Left hindlimb (tissue), 1 donor: ENCODE data around the gene CHGA.

Source experiments
- DNase-seq: peaks from one replicate; pipeline ENCODE4 v3.0.0-alpha.2; 2018

CHGA gene

DNA sequence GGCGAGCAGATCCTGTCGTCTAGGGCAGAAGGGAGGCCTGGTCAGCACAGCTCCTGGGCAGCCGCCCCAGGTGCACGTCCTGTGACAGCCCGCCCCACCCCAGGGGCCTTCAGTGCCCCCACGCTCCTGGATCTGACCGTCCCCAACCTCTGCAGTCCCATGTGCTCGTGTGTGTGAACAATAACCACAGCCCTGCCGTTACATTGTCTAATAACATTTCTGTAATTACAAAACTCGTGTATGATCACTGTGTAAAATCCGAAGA, 39.8 kb downstream of the CHGA start:
- DNase-seq: no peak

DNA sequence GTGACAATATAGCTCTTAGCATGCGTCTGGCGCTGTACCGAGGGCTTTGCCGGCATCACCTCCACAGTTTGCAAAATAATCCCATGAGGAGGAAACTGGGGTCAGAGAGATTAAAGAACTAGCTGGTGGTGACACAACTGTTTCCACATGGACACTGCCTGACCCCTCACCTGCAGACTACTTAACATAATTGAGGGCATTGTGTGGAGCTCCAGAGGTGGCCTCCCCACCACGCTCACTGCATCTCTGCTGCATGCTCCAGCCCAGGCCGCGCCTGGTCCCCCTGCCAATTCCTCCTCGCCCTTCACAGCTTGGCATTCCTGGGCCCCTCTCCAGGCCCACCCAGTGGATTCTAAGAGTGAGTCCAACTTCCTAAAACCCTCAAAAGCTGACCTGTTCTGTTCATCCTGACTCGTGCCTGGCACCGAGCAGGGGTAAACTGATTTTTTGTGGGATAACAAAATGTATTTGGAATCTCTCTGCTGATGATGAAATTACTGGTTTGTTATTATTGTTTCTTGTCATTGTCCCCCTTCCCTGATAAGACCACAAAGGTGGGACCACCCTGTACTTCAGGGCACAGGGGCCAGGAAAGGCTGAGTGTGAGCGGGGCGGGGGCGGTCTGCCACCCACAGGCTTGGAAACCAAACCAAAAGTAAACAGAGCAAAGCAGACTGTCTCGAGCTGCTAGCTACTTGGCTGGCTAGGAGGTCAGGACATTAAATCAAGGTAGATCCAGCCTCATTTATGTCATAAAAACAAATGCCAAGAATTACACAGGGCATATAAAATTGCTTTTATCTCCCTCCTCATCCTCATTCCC, 40.6 kb downstream of the CHGA start:
- DNase-seq: no peak

GRCh38 chr14:92964124-92965109, 41.5 kb downstream of the CHGA start:
- no peak for DNase-seq

DNA sequence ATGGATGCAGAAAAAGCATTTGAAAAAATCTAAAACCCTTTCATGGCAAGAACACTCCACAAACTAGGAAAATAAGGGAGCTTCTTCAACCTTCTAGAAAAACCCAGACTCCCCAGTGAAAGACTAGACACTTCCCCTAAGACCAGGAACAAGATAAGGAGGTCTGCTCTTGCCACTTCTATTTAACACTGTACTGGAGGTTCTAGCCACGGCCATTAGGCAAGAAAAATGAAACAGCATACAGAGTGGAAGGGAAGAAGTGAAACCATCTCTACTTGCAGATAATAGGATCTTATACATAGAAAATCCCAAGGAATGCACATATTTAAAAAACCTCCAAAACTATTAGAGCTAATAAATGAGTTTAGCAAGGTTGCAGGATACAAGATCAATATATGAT, 42.3 kb downstream of the CHGA start:
- DNase-seq: no peak

DNA sequence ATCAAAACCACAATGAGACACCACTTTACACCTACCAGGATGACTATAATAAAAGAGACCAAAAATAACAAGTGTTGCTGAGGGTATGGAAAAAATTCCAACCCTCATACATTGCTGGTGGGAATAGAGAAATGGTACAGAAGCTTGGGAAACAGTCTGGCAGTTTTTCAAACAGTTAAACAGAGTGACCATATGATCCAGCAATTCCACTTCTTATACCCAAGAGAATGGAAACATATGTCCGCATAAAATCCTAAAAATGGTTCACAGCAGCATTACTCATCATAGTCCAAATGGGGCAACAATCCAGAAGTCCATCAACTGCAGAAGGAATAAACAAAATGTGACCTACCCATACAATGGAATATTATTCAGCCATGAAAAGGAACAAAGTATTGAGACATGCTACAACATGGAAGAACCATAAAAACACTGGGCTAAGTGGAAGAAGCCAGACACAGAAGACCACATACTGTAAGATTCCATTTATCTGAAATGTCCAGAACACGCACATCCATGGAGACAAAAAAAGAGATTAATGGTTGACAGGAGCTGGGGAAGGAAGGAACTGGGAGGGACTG, 44.5 kb downstream of the CHGA start:
- DNase-seq: no peak

DNA sequence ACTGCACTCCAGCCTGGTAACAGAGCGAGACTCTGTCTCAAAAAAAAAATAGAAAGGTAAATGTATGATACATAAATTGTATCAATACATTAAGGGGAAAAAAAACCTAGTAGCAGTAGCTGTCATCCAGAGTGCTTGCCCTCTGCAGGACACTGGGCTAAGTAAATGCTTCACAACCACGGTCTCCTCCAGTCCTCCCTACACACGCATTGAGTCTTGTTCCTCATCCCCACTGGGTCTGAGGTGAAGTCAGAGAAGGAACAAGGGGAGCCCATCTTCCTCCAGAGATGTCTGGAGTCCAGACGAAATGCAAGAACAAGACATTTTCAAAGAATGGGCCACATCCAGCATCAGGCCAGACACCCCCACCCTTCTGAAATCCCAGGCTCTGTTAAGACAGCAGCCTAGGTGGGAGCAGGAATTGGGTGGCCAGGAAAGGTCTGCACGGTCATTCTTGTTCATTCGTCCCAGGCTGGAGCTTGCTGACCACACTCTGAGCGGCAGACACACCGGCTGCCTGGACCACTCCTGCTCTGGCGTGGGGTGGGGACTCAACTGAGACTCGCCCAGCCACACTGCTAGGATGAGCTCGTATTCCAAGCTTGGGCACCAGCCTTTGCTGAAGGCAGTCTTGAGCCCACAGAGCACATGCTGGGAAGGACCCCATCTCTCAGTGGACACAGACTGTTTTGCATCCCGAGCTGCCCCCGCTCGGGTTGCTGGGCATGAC, 45.5 kb downstream of the CHGA start:
- no peak for DNase-seq

- no peak for DNase-seq
Observed at GRCh38 chr14:92969430-92969829, 46.5 kb downstream of the CHGA start.

GRCh38 chr14:92969871-92970270, 46.9 kb downstream of the CHGA start:
- no peak for DNase-seq

DNA sequence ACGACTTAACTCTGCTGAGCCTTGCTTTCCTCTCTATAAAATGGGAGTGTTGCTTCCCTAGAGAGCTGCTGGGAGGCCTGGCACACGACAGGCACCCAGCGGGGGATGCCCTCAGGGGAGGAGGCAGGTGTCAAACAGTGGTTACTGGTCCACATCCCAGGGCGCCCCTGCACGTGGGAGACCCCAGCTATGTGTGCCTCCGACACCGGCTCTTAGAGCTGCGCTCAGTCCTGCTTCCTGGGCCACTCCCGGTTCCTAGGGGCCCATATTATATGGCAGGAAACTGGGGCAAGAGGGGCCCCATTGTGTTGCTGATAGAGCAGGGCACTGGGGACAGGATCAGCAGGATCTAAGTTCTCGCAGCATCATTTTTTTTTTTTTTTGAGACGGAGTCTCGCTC, 47.3 kb downstream of the CHGA start:
- DNase-seq: no peak

DNA sequence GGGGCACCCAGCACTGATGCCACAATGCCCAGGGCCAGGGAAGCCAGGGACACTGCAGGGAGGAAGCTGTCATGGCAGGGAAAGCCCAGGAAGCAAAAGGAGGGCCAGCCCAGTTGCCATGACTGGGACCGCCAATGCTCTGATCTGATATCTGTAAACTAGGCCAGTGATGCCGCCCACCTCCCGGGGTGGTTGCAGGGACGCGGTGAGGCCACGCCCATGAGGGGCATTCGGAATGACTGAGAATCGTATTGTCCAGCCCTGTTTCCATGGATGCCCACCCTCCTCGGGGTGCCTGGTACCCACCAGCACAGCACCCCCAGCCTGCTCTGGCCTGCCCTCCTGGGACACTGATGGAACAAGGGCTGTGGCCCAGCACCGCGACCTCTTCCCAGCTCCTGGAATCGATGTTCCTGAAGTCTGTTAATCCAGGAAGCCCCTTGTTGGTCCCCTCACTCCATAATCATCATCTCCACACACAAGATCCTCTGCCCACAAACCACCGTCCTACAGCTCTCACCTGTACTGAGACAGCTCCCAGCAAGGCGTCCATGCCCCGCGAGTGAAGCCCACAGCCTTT, 48.7 kb downstream of the CHGA start:
- DNase-seq: no peak

- DNase-seq: no peak
Observed at GRCh38 chr14:92973261-92973797, 50.4 kb downstream of the CHGA start.

GRCh38 chr14:92973798-92974372, 50.9 kb downstream of the CHGA start:
- no peak for DNase-seq

GRCh38 chr14:92974541-92975345, 51.8 kb downstream of the CHGA start:
- DNase-seq: no peak

DNA sequence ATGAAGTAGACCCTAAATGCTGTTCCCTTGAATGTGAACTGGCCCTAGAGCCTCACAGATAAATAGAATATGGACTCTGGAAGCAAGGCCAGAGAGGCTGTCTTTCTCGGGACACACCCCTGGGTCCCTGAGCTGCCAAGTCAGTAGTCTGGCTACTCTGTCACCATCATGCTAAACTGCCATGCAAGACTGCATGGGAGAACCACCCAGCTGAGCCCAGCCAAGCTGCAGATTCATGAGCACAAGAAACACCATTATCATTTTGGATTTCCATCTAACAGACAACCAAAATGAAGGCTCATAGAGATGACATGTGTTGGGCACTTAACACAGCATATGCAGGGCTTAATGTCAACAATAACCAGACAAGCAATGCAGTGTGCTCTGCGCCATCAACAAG, 53.3 kb downstream of the CHGA start:
- DNase-seq: no peak

GRCh38 chr14:92978229-92979021, 55.5 kb downstream of the CHGA start:
- no peak for DNase-seq

GRCh38 chr14:92980866-92981265, 57.9 kb downstream of the CHGA start:
- no peak for DNase-seq

- DNase-seq: no peak
Observed at GRCh38 chr14:92981726-92982125, 58.8 kb downstream of the CHGA start.

DNA sequence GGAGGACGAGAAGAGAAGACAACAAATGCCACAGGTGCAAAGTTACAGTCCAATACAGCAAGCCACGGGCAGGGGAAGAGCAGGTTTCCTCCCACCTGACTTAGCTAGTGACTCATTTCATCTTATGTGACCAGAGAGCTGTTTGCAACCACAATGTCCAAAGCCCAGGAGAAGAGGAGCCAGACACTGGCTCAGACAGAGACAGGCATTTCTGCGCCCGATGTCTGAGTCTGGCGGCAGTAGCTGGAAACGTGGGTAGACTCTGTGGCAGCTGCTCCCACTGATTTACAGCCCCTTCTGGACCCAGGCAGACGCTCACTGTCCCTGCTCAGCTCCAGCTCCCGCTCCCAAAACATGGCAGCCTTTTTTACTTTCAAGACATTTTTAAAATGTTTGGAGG, 60.0 kb downstream of the CHGA start:
- DNase-seq: no peak

GRCh38 chr14:92984082-92984788, 61.3 kb downstream of the CHGA start:
- no peak for DNase-seq
